GM19193 (cell line): ENCODE results near the gene CASTOR1.
A peak's percentile ranks its signal among the peaks of the same experiment; 100 is the strongest.

Experiments used
- POLR2A ChIP-seq: IDR thresholded peaks from 4 replicates; pipeline ENCODE4 v1.6.1; 2011; ENCODE audit not compliant: insufficient read depth, insufficient read length; ENCODE audit errors: extremely low read depth

The CASTOR1 gene

GRCh38 chr22:30296324-30296723 lies 7.0 kb upstream of the CASTOR1 start:
- no peak for TF ChIP-seq POLR2A

- TF ChIP-seq POLR2A, result no peak
Measured at GRCh38 chr22:30295576-30295975, 6.3 kb upstream of the CASTOR1 start.

GRCh38 chr22:30294830-30295229 lies 5.5 kb upstream of the CASTOR1 start:
- no peak for TF ChIP-seq POLR2A

- TF ChIP-seq POLR2A, result no peak
Measured at GRCh38 chr22:30294066-30294465, 4.8 kb upstream of the CASTOR1 start.

- TF ChIP-seq POLR2A, result no peak
Measured at GRCh38 chr22:30293026-30293425, 3.7 kb upstream of the CASTOR1 start.

- no peak for TF ChIP-seq POLR2A
Measured at GRCh38 chr22:30292069-30292970, 3.0 kb upstream of the CASTOR1 start.

GRCh38 chr22:30291058-30291892 lies 2.0 kb upstream of the CASTOR1 start:
- TF ChIP-seq POLR2A, result no peak

- TF ChIP-seq POLR2A, result peak; percentile 0
Measured at GRCh38 chr22:30290342-30291057, 1.2 kb upstream of the CASTOR1 start.

GRCh38 chr22:30289980-30290313 lies 642 bp upstream of the CASTOR1 start:
- TF ChIP-seq POLR2A, result no peak

- TF ChIP-seq POLR2A, result no peak
Measured at GRCh38 chr22:30288419-30289140, 725 bp downstream of the CASTOR1 start.

GRCh38 chr22:30287648-30288418 lies 1.5 kb downstream of the CASTOR1 start:
- TF ChIP-seq POLR2A, result no peak

GRCh38 chr22:30286813-30287647 lies 2.3 kb downstream of the CASTOR1 start:
- no peak for TF ChIP-seq POLR2A

GRCh38 chr22:30286331-30286730 lies 3.0 kb downstream of the CASTOR1 start:
- TF ChIP-seq POLR2A, result no peak
